ENCODE measurements around the gene CT47C1.
A peak's percentile ranks its signal among the peaks of the same experiment; 100 is the strongest.

DNA sequence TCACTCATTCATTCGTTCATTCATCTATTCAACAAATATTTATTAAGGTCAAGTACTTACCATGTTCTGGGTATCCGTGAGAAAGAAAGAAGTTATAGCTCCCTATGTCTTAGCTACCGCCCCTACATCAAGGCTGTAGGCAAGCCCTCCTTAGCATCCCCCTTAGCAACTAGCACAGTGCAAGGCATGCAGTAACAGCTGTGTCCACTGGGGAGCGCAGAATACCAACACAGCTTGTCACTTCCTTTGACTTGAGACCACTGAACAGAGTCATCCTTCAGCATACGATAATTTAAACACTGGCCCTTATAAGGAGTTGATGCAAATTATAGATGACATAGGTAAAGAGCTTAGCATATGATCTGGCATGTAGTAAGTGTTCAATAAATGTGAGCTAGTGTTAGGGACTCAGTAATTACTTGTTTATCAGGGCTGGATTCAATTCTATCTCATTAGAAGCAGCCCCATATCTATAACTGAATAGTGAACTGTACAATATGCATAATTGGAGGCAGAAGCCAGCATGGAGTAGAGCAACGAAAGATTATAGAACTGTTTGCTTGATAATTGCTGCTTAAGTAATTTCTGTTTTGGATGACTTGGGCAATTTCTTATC lies 46.1 kb downstream of the CT47C1 start:
- TF ChIP-seq SIN3A (IDR thresholded peaks at IDR 0.05; ENCODE audit: borderline replicate concordance, low read depth, low read length), result no peak
- peak; percentile 68 for TF ChIP-seq RAD21 (IDR thresholded peaks at IDR 0.05; ENCODE audit: low read length)
- TF ChIP-seq FOXJ3 (CRISPR knock-in tag; IDR thresholded peaks at IDR 0.05), result no peak
- no peak for TF ChIP-seq YY1 (IDR thresholded peaks at IDR 0.05; ENCODE audit: low read depth)
- TF ChIP-seq, protein P1, sequence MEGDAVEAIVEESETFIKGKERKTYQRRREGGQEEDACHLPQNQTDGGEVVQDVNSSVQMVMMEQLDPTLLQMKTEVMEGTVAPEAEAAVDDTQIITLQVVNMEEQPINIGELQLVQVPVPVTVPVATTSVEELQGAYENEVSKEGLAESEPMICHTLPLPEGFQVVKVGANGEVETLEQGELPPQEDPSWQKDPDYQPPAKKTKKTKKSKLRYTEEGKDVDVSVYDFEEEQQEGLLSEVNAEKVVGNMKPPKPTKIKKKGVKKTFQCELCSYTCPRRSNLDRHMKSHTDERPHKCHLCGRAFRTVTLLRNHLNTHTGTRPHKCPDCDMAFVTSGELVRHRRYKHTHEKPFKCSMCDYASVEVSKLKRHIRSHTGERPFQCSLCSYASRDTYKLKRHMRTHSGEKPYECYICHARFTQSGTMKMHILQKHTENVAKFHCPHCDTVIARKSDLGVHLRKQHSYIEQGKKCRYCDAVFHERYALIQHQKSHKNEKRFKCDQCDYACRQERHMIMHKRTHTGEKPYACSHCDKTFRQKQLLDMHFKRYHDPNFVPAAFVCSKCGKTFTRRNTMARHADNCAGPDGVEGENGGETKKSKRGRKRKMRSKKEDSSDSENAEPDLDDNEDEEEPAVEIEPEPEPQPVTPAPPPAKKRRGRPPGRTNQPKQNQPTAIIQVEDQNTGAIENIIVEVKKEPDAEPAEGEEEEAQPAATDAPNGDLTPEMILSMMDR (IDR thresholded peaks at IDR 0.05), result peak; percentile 74
- no peak for TF ChIP-seq EZH2phosphoT487 (IDR thresholded peaks at IDR 0.05; ENCODE audit: borderline replicate concordance, low read depth)
- TF ChIP-seq ELF1 (IDR thresholded peaks at IDR 0.05), result no peak
- no peak for TF ChIP-seq CHD2 (IDR thresholded peaks at IDR 0.05; ENCODE audit: low read length, partially characterized antibody)
- TF ChIP-seq, protein P2, sequence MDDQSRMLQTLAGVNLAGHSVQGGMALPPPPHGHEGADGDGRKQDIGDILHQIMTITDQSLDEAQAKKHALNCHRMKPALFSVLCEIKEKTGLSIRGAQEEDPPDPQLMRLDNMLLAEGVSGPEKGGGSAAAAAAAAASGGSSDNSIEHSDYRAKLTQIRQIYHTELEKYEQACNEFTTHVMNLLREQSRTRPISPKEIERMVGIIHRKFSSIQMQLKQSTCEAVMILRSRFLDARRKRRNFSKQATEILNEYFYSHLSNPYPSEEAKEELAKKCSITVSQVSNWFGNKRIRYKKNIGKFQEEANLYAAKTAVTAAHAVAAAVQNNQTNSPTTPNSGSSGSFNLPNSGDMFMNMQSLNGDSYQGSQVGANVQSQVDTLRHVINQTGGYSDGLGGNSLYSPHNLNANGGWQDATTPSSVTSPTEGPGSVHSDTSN (IDR thresholded peaks at IDR 0.05), result no peak
- TF ChIP-seq POLR2AphosphoS5 (IDR thresholded peaks at IDR 0.05; ENCODE audit: low read depth, low read length), result no peak
- TF ChIP-seq FOSL2 (IDR thresholded peaks at IDR 0.05; ENCODE audit: borderline replicate concordance, low read depth), result no peak
- no peak for TF ChIP-seq EP300 (IDR thresholded peaks at IDR 0.05; ENCODE audit: borderline replicate concordance in 1 of 2, low read depth in 1 of 2, low read length in 1 of 2)

All from SK-N-SH (cell line).